ENCODE data around the gene ANKRD13A.
"Not testable (repeated sequence)": the region's sequence is repeated elsewhere in the genome, so short reads cannot be mapped to it uniquely, and the experiment has no call there.

The ANKRD13A gene

GRCh38 chr12:110049666-110050065 is 50.4 kb downstream of the ANKRD13A start:
- DNase-seq = not testable (repeated sequence)

- no peak for DNase-seq
Observed at GRCh38 chr12:110050927-110051326, 51.7 kb downstream of the ANKRD13A start.

- DNase-seq = not testable (repeated sequence)
Observed at GRCh38 chr12:110055375-110056352, 56.4 kb downstream of the ANKRD13A start.

- not testable (repeated sequence) for DNase-seq
Observed at GRCh38 chr12:110056643-110057042, 57.4 kb downstream of the ANKRD13A start.

- no peak for DNase-seq
Observed at GRCh38 chr12:110058875-110059615, 59.8 kb downstream of the ANKRD13A start.

- DNase-seq = no peak
Observed at GRCh38 chr12:110059651-110060000, 60.4 kb downstream of the ANKRD13A start.

- DNase-seq = no peak
Observed at GRCh38 chr12:110062241-110062640, 63.0 kb downstream of the ANKRD13A start.

- DNase-seq = no peak
Observed at GRCh38 chr12:110065540-110065939, 66.3 kb downstream of the ANKRD13A start.

GRCh38 chr12:110067531-110067930 is 68.3 kb downstream of the ANKRD13A start:
- DNase-seq = no peak

GRCh38 chr12:110068115-110068514 is 68.9 kb downstream of the ANKRD13A start:
- not testable (repeated sequence) for DNase-seq

GRCh38 chr12:110068654-110069053 is 69.4 kb downstream of the ANKRD13A start:
- no peak for DNase-seq

- DNase-seq = no peak
Observed at GRCh38 chr12:110071504-110071903, 72.3 kb downstream of the ANKRD13A start.

- no peak for DNase-seq
Observed at GRCh38 chr12:110071967-110072366, 72.7 kb downstream of the ANKRD13A start.

GRCh38 chr12:110072636-110073035 is 73.4 kb downstream of the ANKRD13A start:
- DNase-seq = not testable (repeated sequence)

GRCh38 chr12:110073049-110073831 is 74.0 kb downstream of the ANKRD13A start:
- no peak for DNase-seq

- no peak for DNase-seq
Observed at GRCh38 chr12:110074089-110074488, 74.9 kb downstream of the ANKRD13A start.

GRCh38 chr12:110075880-110076279 is 76.7 kb downstream of the ANKRD13A start:
- DNase-seq = no peak

GRCh38 chr12:110077800-110078199 is 78.6 kb downstream of the ANKRD13A start:
- no peak for DNase-seq

GRCh38 chr12:110079477-110080400 is 80.5 kb downstream of the ANKRD13A start:
- DNase-seq = no peak

- no peak for DNase-seq
Observed at GRCh38 chr12:110080410-110080809, 81.2 kb downstream of the ANKRD13A start.

- no peak for DNase-seq
Observed at GRCh38 chr12:110084314-110085015, 85.2 kb downstream of the ANKRD13A start.
